Panc1 (cell line): ENCODE measurements around the gene STAT5A. TPM values are rescaled to one million over a fixed set of nuclear protein-coding genes. Genes with fewer than 3 reads are reported as not detected.

Source experiments
- ATAC-seq: fragments of 200-7000 bp; cut with Tn5 transposase; 2 replicates; pipeline ENCODE4 v1.9.1; 2020; ENCODE audit warnings: mild to moderate bottlenecking, moderate library complexity
- BruUV-seq: library from RNA; stranded (reverse); fragments of 400-500 nt; replicated peaks from 2 replicates; lab custom pipeline; 2021; lab: Mats Ljungman, UMichigan
- CTCF ChIA-PET: fragments of 300-600 bp; sonication (Branson Sonifier 250); formaldehyde crosslinking; loops from one replicate; lab custom pipeline; 2022; ENCODE audit warnings: antibody characterized with exemption; lab: Charles Lee
- POLR2A ChIA-PET: fragments of 300-600 bp; sonication (Branson Sonifier 250); formaldehyde crosslinking; loops from one replicate; lab custom pipeline; 2022; ENCODE audit warnings: antibody characterized with exemption; lab: Charles Lee
- DNase-seq: peaks from one replicate; pipeline ENCODE4 v3.0.0-alpha.2; 2010; ENCODE audit warnings: low read depth, low spot score
- H3K27ac ChIP-seq: 2 replicates; pipeline ENCODE4 v1.5.1; 2011; ENCODE audit warnings: mild to moderate bottlenecking, low read length, inconsistent platforms
- H3K27me3 ChIP-seq: fragments of 200-500 bp; sonication (Bioruptor generic); 2 replicates; pipeline ENCODE4 v1.6.0; 2014; ENCODE audit warnings: low read length, inconsistent platforms; ENCODE audit not compliant: control insufficient read depth, insufficient read depth
- H3K36me3 ChIP-seq: fragments of 200-500 bp; sonication (Bioruptor generic); 2 replicates; pipeline ENCODE4 v1.5.1; 2014; ENCODE audit warnings: inconsistent platforms, mild to moderate bottlenecking, low read length, moderate library complexity; ENCODE audit not compliant: control insufficient read depth, insufficient read depth
- H3K4me1 ChIP-seq: 2 replicates; pipeline ENCODE4 v1.5.1; 2011; ENCODE audit warnings: inconsistent platforms, mild to moderate bottlenecking, low read length, moderate library complexity; ENCODE audit not compliant: control insufficient read depth, insufficient read depth
- H3K4me3 ChIP-seq, 2 experiments: 2 replicates each; pipeline ENCODE4 v1.5.1; 2011 to 2012; ENCODE audit warnings: low read depth in 2 of 2, low read length in 2 of 2, mild to moderate bottlenecking in 2 of 2, inconsistent platforms in 1 of 2, moderate library complexity in 1 of 2
- H3K9me3 ChIP-seq: fragments of 200-500 bp; sonication (Bioruptor generic); 2 replicates; pipeline ENCODE4 v1.5.1; 2014; ENCODE audit warnings: low read depth, mild to moderate bottlenecking, inconsistent platforms, low read length, moderate library complexity; ENCODE audit not compliant: control insufficient read depth, insufficient read depth
- POLR2AphosphoS5 ChIP-seq: IDR thresholded peaks from 2 replicates; pipeline ENCODE4 v1.6.1; 2012; ENCODE audit warnings: mild to moderate bottlenecking, low read depth, low read length, moderate library complexity
- SIN3A ChIP-seq: IDR thresholded peaks from 2 replicates; pipeline ENCODE4 v1.6.1; 2012; ENCODE audit warnings: low read depth, mild to moderate bottlenecking, low read length, moderate library complexity, borderline replicate concordance; ENCODE audit not compliant: insufficient read depth
- TCF7L2 ChIP-seq: IDR thresholded peaks from 2 replicates; pipeline ENCODE4 v1.6.1; 2011; ENCODE audit warnings: mild to moderate bottlenecking, low read depth, low read length, inconsistent platforms
- in situ Hi-C: cut with HindIII; loops from 2 replicates; pipeline ENCODE4 v1.10.0; 2016; ENCODE audit warnings: low sequenced_read_pairs, low pct_unique_long_range_greater_than_20kb
- intact Hi-C: fragments of 100-400 bp; cut with micrococcal nuclease; formaldehyde crosslinking; loops from one replicate; pipeline ENCODE4 v1.10.0; 2022; ENCODE audit not compliant: unreplicated experiment
- total RNA-seq: library from RNA; stranded (reverse); gene quantifications from one replicate; pipeline ENCODE4 v1.2.1, GENCODE V29; 2021; ENCODE audit not compliant: unreplicated experiment
- TF ChIP-seq, protein P1 (sequence below), 2 experiments: IDR thresholded peaks; 2 replicates each; pipeline ENCODE4 v1.6.1; 2011 to 2012; ENCODE audit warnings: low read depth in 2 of 2, control low read depth in 1 of 2, low read length in 1 of 2, mild to moderate bottlenecking in 1 of 2, moderate library complexity in 1 of 2; ENCODE audit not compliant: insufficient read depth in 1 of 2
- TF ChIP-seq, protein P2 (sequence below): fragments of 450-650 bp; IDR thresholded peaks from 2 replicates; pipeline ENCODE4 v1.5.1; 2017; ENCODE audit warnings: mild to moderate bottlenecking

Gene STAT5A
- total RNA-seq, 1 experiment from 2014 or later, result 26.7 TPM

DNA sequence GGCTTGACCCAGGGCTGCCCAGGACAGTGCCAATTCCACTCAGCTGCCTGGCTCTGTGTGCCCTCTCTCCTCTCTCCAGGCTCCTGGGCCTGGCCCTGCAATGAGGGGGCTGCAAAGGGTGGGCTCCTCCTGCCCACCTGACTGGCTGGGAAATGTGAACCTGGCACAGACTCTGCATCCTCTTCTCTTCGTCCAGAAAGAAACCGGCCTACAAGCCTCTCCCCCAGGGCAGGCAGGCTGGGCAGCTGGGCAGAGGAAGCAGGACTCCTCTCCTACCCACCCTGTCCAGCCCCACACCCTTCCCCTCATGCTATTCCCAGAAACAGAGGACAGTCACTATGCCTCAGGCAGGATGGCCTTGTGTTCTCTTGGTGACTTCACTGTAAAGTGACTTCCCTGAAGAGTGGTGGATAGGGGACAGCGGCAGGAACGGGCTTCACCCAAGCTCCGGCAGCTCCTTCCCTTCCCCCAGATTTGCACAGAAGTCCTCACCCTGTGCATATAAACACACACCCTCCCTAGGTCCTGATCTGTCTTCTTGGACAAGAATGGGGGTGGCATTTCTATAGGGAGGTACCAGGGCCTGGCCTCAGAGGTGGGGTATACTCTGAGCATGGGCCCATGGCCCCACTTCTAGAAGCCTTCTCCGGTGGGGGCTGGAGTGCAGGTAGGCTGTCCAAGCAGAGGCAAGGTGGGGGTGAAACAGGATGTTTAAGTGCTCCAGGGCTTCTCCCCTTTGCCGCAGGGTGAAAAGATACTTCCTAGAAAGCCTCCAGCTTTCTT lies 4.9 kb upstream of the STAT5A start:
- no peak for DNase-seq
- Histone ChIP-seq H3K27me3 (no peaks in the 10 kb centered on the region), H3K4me1 (peaks cover 29% of the 10 kb centered on the region), H3K4me3 (no peak overlapping the region), H3K9me3 (no peaks in the 10 kb centered on the region), H3K36me3 (no peaks in the 10 kb centered on the region), H3K27ac (peak overlapping the region; percentile 68)
- ChIA-PET CTCF (no interaction called here), POLR2A (no interaction called here)
- intact Hi-C loops (no loop called here), in situ Hi-C loops (no loop called here)
- TSS peak; percentile 54 for BruUV-seq
- TF ChIP-seq, protein P1, sequence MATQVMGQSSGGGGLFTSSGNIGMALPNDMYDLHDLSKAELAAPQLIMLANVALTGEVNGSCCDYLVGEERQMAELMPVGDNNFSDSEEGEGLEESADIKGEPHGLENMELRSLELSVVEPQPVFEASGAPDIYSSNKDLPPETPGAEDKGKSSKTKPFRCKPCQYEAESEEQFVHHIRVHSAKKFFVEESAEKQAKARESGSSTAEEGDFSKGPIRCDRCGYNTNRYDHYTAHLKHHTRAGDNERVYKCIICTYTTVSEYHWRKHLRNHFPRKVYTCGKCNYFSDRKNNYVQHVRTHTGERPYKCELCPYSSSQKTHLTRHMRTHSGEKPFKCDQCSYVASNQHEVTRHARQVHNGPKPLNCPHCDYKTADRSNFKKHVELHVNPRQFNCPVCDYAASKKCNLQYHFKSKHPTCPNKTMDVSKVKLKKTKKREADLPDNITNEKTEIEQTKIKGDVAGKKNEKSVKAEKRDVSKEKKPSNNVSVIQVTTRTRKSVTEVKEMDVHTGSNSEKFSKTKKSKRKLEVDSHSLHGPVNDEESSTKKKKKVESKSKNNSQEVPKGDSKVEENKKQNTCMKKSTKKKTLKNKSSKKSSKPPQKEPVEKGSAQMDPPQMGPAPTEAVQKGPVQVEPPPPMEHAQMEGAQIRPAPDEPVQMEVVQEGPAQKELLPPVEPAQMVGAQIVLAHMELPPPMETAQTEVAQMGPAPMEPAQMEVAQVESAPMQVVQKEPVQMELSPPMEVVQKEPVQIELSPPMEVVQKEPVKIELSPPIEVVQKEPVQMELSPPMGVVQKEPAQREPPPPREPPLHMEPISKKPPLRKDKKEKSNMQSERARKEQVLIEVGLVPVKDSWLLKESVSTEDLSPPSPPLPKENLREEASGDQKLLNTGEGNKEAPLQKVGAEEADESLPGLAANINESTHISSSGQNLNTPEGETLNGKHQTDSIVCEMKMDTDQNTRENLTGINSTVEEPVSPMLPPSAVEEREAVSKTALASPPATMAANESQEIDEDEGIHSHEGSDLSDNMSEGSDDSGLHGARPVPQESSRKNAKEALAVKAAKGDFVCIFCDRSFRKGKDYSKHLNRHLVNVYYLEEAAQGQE (IDR thresholded peaks at IDR 0.05; ENCODE audit: insufficient read depth in 1 of 2, low read depth in 2 of 2, low read length in 1 of 2), result no peak
- no peak for TF ChIP-seq SIN3A
- no peak for TF ChIP-seq TCF7L2
- no peak for TF ChIP-seq POLR2AphosphoS5
- TF ChIP-seq, protein P2, sequence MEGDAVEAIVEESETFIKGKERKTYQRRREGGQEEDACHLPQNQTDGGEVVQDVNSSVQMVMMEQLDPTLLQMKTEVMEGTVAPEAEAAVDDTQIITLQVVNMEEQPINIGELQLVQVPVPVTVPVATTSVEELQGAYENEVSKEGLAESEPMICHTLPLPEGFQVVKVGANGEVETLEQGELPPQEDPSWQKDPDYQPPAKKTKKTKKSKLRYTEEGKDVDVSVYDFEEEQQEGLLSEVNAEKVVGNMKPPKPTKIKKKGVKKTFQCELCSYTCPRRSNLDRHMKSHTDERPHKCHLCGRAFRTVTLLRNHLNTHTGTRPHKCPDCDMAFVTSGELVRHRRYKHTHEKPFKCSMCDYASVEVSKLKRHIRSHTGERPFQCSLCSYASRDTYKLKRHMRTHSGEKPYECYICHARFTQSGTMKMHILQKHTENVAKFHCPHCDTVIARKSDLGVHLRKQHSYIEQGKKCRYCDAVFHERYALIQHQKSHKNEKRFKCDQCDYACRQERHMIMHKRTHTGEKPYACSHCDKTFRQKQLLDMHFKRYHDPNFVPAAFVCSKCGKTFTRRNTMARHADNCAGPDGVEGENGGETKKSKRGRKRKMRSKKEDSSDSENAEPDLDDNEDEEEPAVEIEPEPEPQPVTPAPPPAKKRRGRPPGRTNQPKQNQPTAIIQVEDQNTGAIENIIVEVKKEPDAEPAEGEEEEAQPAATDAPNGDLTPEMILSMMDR, result no peak
- no peak for ATAC-seq

DNA sequence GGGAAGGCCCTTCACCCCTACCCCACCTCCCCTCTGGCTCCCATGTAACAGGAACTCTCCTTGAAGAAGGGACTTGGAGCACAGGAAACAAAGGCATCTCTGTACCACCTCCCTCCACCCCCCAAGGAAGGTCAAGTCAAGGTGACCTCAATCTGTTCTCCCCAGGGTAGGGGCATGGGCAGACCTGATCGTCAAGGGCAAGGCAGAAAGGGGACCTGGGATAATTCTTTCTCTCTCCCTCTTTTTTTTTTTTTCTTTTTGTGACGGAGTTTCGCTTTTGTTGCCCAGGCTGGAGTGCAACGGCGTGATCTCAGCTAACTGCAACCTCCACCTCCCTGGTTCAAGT lies 4.3 kb upstream of the STAT5A start:
- CTCF ChIA-PET, result no interaction called here
- in situ Hi-C loops, result no loop called here
- TF ChIP-seq POLR2AphosphoS5 (no peak), TCF7L2 (no peak), SIN3A (no peak)
- TF ChIP-seq, protein P1 (IDR thresholded peaks at IDR 0.05; ENCODE audit: insufficient read depth in 1 of 2, low read depth in 2 of 2, low read length in 1 of 2), result no peak
- TF ChIP-seq, protein P2, result no peak

More for the DNA sequence above, 4.3 kb upstream of the STAT5A start:
- Histone ChIP-seq H3K27me3 (no peaks in the 10 kb centered on the region), H3K4me1 (peaks cover 29% of the 10 kb centered on the region), H3K27ac (peak overlapping the region; percentile 68; the same call in 1 of the 2 replicates), H3K9me3 (no peaks in the 10 kb centered on the region), H3K4me3 (no peak overlapping the region), H3K36me3 (no peaks in the 10 kb centered on the region)
- no peak for ATAC-seq
- DNase-seq, result no peak
- POLR2A ChIA-PET, result no interaction called here
- no TSS peak for BruUV-seq
- intact Hi-C loops, result no loop called here
